B cell (primary cell): ENCODE measurements around the gene RTP4. TPM values are rescaled to one million over a fixed set of nuclear protein-coding genes. Genes with fewer than 3 reads are reported as not detected.

Experiments used
- ATAC-seq: fragments of 200-7000 bp; cut with Tn5 transposase; one replicate; pipeline ENCODE4 v1.10.0; 2021; ENCODE audit warnings: low read depth, mild to moderate bottlenecking, moderate number of reproducible peaks, moderate library complexity
- CTCF ChIA-PET: fragments of 350-600 bp; sonication (Branson Sonifier 250); formaldehyde crosslinking; loops from one replicate; lab custom pipeline; 2021; ENCODE audit warnings: antibody characterized with exemption, inconsistent platforms; lab: Charles Lee
- POLR2A ChIA-PET: fragments of 350-600 bp; sonication (Branson Sonifier 250); formaldehyde crosslinking; loops from one replicate; lab custom pipeline; 2021; ENCODE audit warnings: antibody characterized with exemption; lab: Charles Lee
- DNase-seq: peaks from one replicate; pipeline ENCODE4 v3.0.0; 2013
- H2AFZ ChIP-seq: 2 replicates; pipeline ENCODE4 v1.6.1; 2012; ENCODE audit warnings: mild to moderate bottlenecking, low read depth, low read length; ENCODE audit not compliant: insufficient read depth, poor library complexity, severe bottlenecking
- H3K27ac ChIP-seq, 2 donors: 1 replicate in 1 of 2; 2 replicates in 1 of 2; pipeline ENCODE4 v1.5.1; 2012 to 2013; ENCODE audit warnings: low read length in 2 of 2, mild to moderate bottlenecking in 2 of 2, moderate library complexity in 1 of 2
- H3K27me3 ChIP-seq, 4 experiments: fragments of 200-600 bp in 1 of 4; sonication (generic) in 1 of 4; replicated peaks in 1 of 4; 1 replicate in 2 of 4; 2 replicates in 2 of 4; pipeline versions ENCODE4 v1.6.1 to v1.7.0; 2013 to 2016; ENCODE audit warnings: low read length in 3 of 4, mild to moderate bottlenecking in 2 of 4, mixed read lengths in 1 of 4, moderate library complexity in 1 of 4; ENCODE audit not compliant: insufficient read depth in 4 of 4, control insufficient read depth in 3 of 4; ENCODE audit errors: control extremely low read depth in 1 of 4
- H3K36me3 ChIP-seq, 2 experiments: replicated peaks in 1 of 2; 1 replicate in 1 of 2; 2 replicates in 1 of 2; pipeline versions ENCODE4 v1.6.1 to v1.7.1; 2013; ENCODE audit warnings: low read length in 1 of 2; ENCODE audit not compliant: insufficient read depth in 2 of 2, control insufficient read depth in 1 of 2; ENCODE audit errors: control extremely low read depth in 1 of 2, extremely low read depth in 1 of 2
- H3K4me1 ChIP-seq, 2 donors: fragments of 200-600 bp in 1 of 2; sonication (generic) in 1 of 2; 1 replicate in 1 of 2; 2 replicates in 1 of 2; pipeline versions ENCODE4 v1.5.1 to v1.6.1; 2013 to 2017; ENCODE audit warnings: low read length in 2 of 2; ENCODE audit not compliant: control insufficient read depth in 2 of 2, insufficient read depth in 2 of 2
- H3K4me2 ChIP-seq: replicated peaks from 2 replicates; pipeline ENCODE3; 2012; ENCODE audit warnings: mild to moderate bottlenecking, low read depth, low read length; ENCODE audit not compliant: poor library complexity, severe bottlenecking
- H3K4me3 ChIP-seq, 5 experiments: fragments of 200-600 bp in 1 of 5; sonication (generic) in 1 of 5; 1 replicate in 3 of 5; 2 replicates in 2 of 5; pipeline versions ENCODE4 v1.5.1 to v1.7.0; 2011 to 2016; ENCODE audit warnings: low read length in 4 of 5, mild to moderate bottlenecking in 4 of 5, low read depth in 2 of 5, control low read depth in 1 of 5, moderate library complexity in 1 of 5; ENCODE audit not compliant: insufficient read depth in 1 of 5; ENCODE audit errors: control extremely low read depth in 1 of 5, extremely low read depth in 1 of 5
- H3K79me2 ChIP-seq: fragments of 200-600 bp; sonication (generic); one replicate; pipeline ENCODE4 v1.6.0; 2016; ENCODE audit warnings: low read length; ENCODE audit not compliant: control insufficient read depth, insufficient read depth
- H3K9ac ChIP-seq: fragments of 200-600 bp; sonication (generic); 2 replicates; pipeline ENCODE4 v1.6.1; 2017; ENCODE audit warnings: mild to moderate bottlenecking, low read length, moderate library complexity
- H3K9me3 ChIP-seq, 3 donors: one replicate each; pipeline versions ENCODE4 v1.6.1 to v1.7.1; 2013; ENCODE audit warnings: low read length in 2 of 3; ENCODE audit not compliant: control insufficient read depth in 2 of 3, insufficient read depth in 1 of 3; ENCODE audit errors: control extremely low read depth in 1 of 3
- H4K20me1 ChIP-seq: 2 replicates; pipeline ENCODE4 v1.6.0; 2012; ENCODE audit warnings: mild to moderate bottlenecking, low read length; ENCODE audit not compliant: insufficient read depth, control insufficient read depth, poor library complexity, severe bottlenecking
- H3K27ac Mint-ChIP-seq: one replicate; pipeline ENCODE4 v1.8.0; 2021; ENCODE audit warnings: mixed read lengths
- H3K27me3 Mint-ChIP-seq: one replicate; pipeline ENCODE4 v1.8.0; 2021; ENCODE audit warnings: mixed read lengths
- H3K4me1 Mint-ChIP-seq: one replicate; pipeline ENCODE4 v1.8.0; 2021; ENCODE audit warnings: mixed read lengths
- H3K4me3 Mint-ChIP-seq: one replicate; pipeline ENCODE4 v1.8.0; 2021; ENCODE audit warnings: mixed read lengths
- H3K9me3 Mint-ChIP-seq: one replicate; pipeline ENCODE4 v1.8.0; 2022; ENCODE audit warnings: mixed read lengths; ENCODE audit not compliant: insufficient read depth
- CTCF ChIP-seq: fragments of 200-600 bp; IDR thresholded peaks from one replicate; pipeline ENCODE4 v1.8.0; 2022; ENCODE audit warnings: antibody characterized with exemption, mild to moderate bottlenecking
- EZH2 ChIP-seq: IDR thresholded peaks from 2 replicates; pipeline ENCODE4 v1.6.1; 2012; ENCODE audit warnings: borderline replicate concordance, low read depth, mild to moderate bottlenecking, moderate library complexity, low read length; ENCODE audit not compliant: insufficient read depth, poor library complexity, severe bottlenecking
- WGBS: methylation state at CpG from one replicate; pipeline ENCODE4 v1.1.5; 2013; ENCODE audit warnings: missing lambda C conversion rate; ENCODE audit not compliant: insufficient coverage; 5-methylcytosine and 5-hydroxymethylcytosine counted together
- intact Hi-C: fragments of 100-400 bp; cut with micrococcal nuclease; formaldehyde crosslinking; loops from one replicate; pipeline ENCODE4 v1.10.0; 2022
- polyA plus RNA-seq: library from polyadenylated mRNA; depleted of rRNA; stranded (reverse); fragments of >200 nt; gene quantifications from 2 replicates; pipeline ENCODE4 v1.2.3, GENCODE V29; 2012
- total RNA-seq, 2 donors: library from RNA; stranded (reverse); fragments of 120-200 nt in 1 of 2; gene quantifications; 1 replicate in 1 of 2; 2 replicates in 1 of 2; pipeline versions ENCODE4 v1.2.3 to v1.2.4, GENCODE V29; 2013 to 2022

RTP4 gene
- total and polyA plus RNA-seq, 2 donors (not counting 1 experiment from before 2014, with no cell fraction given): 1.0 to 6.7 TPM

- CTCF ChIA-PET: no interaction called here
- H3K27ac Mint-ChIP-seq: no peak overlapping the region
Observed at GRCh38 chr3:187377842-187378241, 9.7 kb downstream of the RTP4 start.

GRCh38 chr3:187382609-187383151, 14.5 kb downstream of the RTP4 start:
- ChIA-PET POLR2A (no interaction called here), CTCF (no interaction called here)
- no peaks in the 10 kb centered on the region for H3K36me3 ChIP-seq
- Mint-ChIP-seq H3K27ac (no peak overlapping the region), H3K9me3 (peaks cover 4% of the 10 kb centered on the region), H3K4me1 (no peaks in the 10 kb centered on the region), H3K4me3 (no peak overlapping the region), H3K27me3 (peaks cover 8% of the 10 kb centered on the region)
- no peaks in the 10 kb centered on the region for H4K20me1 ChIP-seq
- H3K9ac ChIP-seq: no peak overlapping the region
- intact Hi-C loops: no loop called here
- H3K4me3 ChIP-seq: no peak overlapping the region
- H3K27me3 ChIP-seq: peaks cover 0 to 7% (median 0%) of the 10 kb centered on the region in 4 experiments
- DNase-seq (no peak), ATAC-seq (no peak)
- no peak overlapping the region for H3K27ac ChIP-seq
- no peak overlapping the region for H3K4me2 ChIP-seq
- no peaks in the 10 kb centered on the region for H3K4me1 ChIP-seq
- H3K79me2 ChIP-seq: no peaks in the 10 kb centered on the region
- TF ChIP-seq EZH2 (no peak), CTCF (no peak)
- H2AFZ ChIP-seq: no peak overlapping the region
- 95% methylated on average over 7 of the region's 8 CpGs for WGBS
- no peaks in the 10 kb centered on the region for H3K9me3 ChIP-seq

More at GRCh38 chr3:187377842-187378241, 9.7 kb downstream of the RTP4 start:
- H2AFZ ChIP-seq: no peak overlapping the region
- ATAC-seq (no peak), DNase-seq (no peak)
- H3K4me3 Mint-ChIP-seq: no peak overlapping the region
- peaks cover 2 to 3% of the 10 kb centered on the region in 2 experiments for H3K36me3 ChIP-seq
- H3K27me3 ChIP-seq: no peaks in the 10 kb centered on the region
- H3K9me3 Mint-ChIP-seq: no peaks in the 10 kb centered on the region
- WGBS: 100% methylated on average over 1 of the region's 1 CpG
- intact Hi-C loops: no loop called here
- H4K20me1 ChIP-seq: no peaks in the 10 kb centered on the region
- H3K4me1 ChIP-seq: no peaks in the 10 kb centered on the region
- TF ChIP-seq EZH2 (no peak), CTCF (no peak)
- POLR2A ChIA-PET: no interaction called here
- no peak overlapping the region for H3K27ac ChIP-seq
- no peak overlapping the region for H3K4me2 ChIP-seq
- no peaks in the 10 kb centered on the region for H3K4me1 Mint-ChIP-seq
- no peaks in the 10 kb centered on the region for H3K79me2 ChIP-seq
- no peak overlapping the region for H3K9ac ChIP-seq
- H3K9me3 ChIP-seq: no peaks in the 10 kb centered on the region
- H3K27me3 Mint-ChIP-seq: no peaks in the 10 kb centered on the region
- H3K4me3 ChIP-seq: no peak overlapping the region
